MG63 (cell line): ENCODE results near the gene TBC1D14. TPM values are rescaled to one million over a fixed set of nuclear protein-coding genes. Genes with fewer than 3 reads are reported as not detected.

Source experiments
- DNase-seq: peaks from one replicate; pipeline ENCODE4 v3.0.0-alpha.2; 2020
- H3K27me3 ChIP-seq: fragments of 250-450 bp; sonication (Bioruptor Pico); 2 replicates; pipeline ENCODE4 v1.5.1; 2020; ENCODE audit warnings: mild to moderate bottlenecking, moderate library complexity
- H3K36me3 ChIP-seq: fragments of 250-450 bp; sonication (Bioruptor Pico); 2 replicates; pipeline ENCODE4 v1.5.1; 2020; ENCODE audit warnings: mild to moderate bottlenecking, moderate library complexity
- H3K4me3 ChIP-seq: fragments of 250-450 bp; sonication (Bioruptor Pico); 2 replicates; pipeline ENCODE4 v1.5.1; 2020; ENCODE audit warnings: mild to moderate bottlenecking, moderate library complexity
- H3K9me3 ChIP-seq: fragments of 250-450 bp; sonication (Bioruptor Pico); 2 replicates; pipeline ENCODE4 v1.5.1; 2020; ENCODE audit warnings: mild to moderate bottlenecking, moderate library complexity
- total RNA-seq: library from RNA; depleted of rRNA; stranded (reverse); fragments of >200 nt; shearing (Covaris generic); gene quantifications from 2 replicates; pipeline ENCODE4 v1.2.3, GENCODE V29; 2014; ENCODE audit warnings: low replicate concordance

The TBC1D14 gene
- total RNA-seq, 1 experiment from 2014 or later: 16.3 TPM

DNA sequence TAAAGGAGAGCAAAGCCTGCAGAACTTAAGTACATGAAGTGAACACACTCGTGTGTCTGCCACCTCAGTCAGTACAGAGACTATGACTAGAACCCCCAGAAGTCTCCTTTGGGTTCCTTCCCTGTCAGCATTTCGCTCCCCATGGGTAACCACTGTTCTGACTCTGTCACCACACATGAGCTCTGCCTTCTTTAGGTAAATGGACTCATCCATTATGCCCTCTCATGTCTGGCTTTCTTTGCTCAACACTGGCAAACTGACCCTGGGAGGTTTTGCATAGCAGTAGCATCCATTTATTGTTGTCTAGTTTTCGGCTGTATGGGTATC, 38.5 kb downstream of the TBC1D14 start:
- no peak for DNase-seq
- no peak overlapping the region for H3K4me3 ChIP-seq
- no peaks in the 10 kb centered on the region for H3K27me3 ChIP-seq
- H3K9me3 ChIP-seq: no peaks in the 10 kb centered on the region
- H3K36me3 ChIP-seq: no peaks in the 10 kb centered on the region

- H3K27me3 ChIP-seq: no peaks in the 10 kb centered on the region
- H3K9me3 ChIP-seq: no peaks in the 10 kb centered on the region
- no peaks in the 10 kb centered on the region for H3K36me3 ChIP-seq
- H3K4me3 ChIP-seq: no peak overlapping the region
- no peak for DNase-seq
Observed at GRCh38 chr4:6951880-6952381, 42.3 kb downstream of the TBC1D14 start.

DNA sequence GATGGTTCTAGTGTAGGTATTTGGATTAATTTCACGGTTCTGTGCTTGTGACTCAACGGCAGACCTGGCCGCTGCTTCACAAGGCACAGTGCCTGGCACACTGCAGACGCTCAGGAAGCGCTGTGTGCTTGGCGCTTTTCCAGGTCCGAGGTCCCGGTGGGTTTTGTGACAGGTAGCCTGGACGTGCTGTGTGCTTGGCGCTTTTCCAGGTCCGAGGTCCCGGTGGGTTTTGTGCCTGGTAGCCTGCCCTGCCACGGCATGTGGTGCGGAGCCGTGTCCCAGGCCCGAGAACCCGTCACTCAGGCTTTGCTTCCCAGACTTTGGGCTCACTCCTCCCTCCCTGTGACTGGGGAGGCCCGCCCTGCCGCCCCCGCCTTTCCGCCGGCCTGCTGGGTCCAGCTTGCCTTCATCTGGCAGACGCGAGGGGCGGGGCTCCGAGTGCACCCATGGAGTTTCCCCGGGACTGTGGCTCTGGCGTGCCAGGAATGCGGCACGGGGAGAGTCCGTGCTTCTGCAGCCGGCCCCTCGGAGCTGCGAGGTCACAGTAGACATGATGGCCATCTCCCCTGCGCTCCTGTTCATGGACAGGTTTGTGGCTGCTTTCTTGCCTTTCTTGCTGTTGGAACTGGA, 44.2 kb downstream of the TBC1D14 start:
- Histone ChIP-seq H3K4me3 (no peak overlapping the region), H3K9me3 (no peaks in the 10 kb centered on the region), H3K27me3 (no peaks in the 10 kb centered on the region), H3K36me3 (no peaks in the 10 kb centered on the region)
- no peak for DNase-seq

- no peaks in the 10 kb centered on the region for H3K9me3 ChIP-seq
- no peaks in the 10 kb centered on the region for H3K27me3 ChIP-seq
- DNase-seq: no peak
Observed at GRCh38 chr4:6955261-6955911, 45.8 kb downstream of the TBC1D14 start.

DNA sequence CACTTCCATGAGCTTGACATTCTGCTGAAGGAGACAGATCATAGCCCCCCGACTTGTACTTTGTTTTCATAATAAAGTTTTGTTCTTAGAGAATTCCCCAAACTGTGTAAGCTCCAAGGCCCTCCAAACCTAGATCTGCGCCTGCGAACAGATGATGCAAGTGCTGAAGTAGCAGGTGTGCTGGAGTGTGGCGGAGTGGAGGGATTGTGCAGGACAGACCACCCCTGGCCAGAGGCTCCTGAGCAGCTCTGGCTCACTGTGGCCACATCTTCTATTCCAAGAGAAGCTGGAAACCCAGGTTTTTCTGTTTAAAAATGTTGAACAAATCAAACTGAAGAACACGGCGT, 46.4 kb downstream of the TBC1D14 start:
- Histone ChIP-seq H3K36me3 (no peaks in the 10 kb centered on the region), H3K9me3 (no peaks in the 10 kb centered on the region), H3K4me3 (no peak overlapping the region), H3K27me3 (no peaks in the 10 kb centered on the region)
- DNase-seq: no peak

More at GRCh38 chr4:6955261-6955911, 45.8 kb downstream of the TBC1D14 start:
- H3K36me3 ChIP-seq: no peaks in the 10 kb centered on the region
- H3K4me3 ChIP-seq: no peak overlapping the region

- Histone ChIP-seq H3K36me3 (no peaks in the 10 kb centered on the region), H3K4me3 (no peak overlapping the region), H3K9me3 (no peaks in the 10 kb centered on the region), H3K27me3 (no peaks in the 10 kb centered on the region)
- DNase-seq: no peak
Observed at GRCh38 chr4:6956434-6957147, 47.0 kb downstream of the TBC1D14 start.

- Histone ChIP-seq H3K27me3 (no peaks in the 10 kb centered on the region), H3K36me3 (no peaks in the 10 kb centered on the region)
- DNase-seq: no peak
Observed at GRCh38 chr4:6957148-6957520, 47.5 kb downstream of the TBC1D14 start.

GRCh38 chr4:6957994-6958393, 48.4 kb downstream of the TBC1D14 start:
- Histone ChIP-seq H3K36me3 (no peaks in the 10 kb centered on the region), H3K27me3 (no peaks in the 10 kb centered on the region), H3K4me3 (no peak overlapping the region), H3K9me3 (no peaks in the 10 kb centered on the region)
- DNase-seq: no peak

More at GRCh38 chr4:6957148-6957520, 47.5 kb downstream of the TBC1D14 start:
- Histone ChIP-seq H3K4me3 (no peak overlapping the region), H3K9me3 (no peaks in the 10 kb centered on the region)

GRCh38 chr4:6959261-6959660, 49.6 kb downstream of the TBC1D14 start:
- Histone ChIP-seq H3K36me3 (no peaks in the 10 kb centered on the region), H3K4me3 (no peak overlapping the region), H3K27me3 (no peaks in the 10 kb centered on the region), H3K9me3 (no peaks in the 10 kb centered on the region)
- no peak for DNase-seq

GRCh38 chr4:6960154-6960553, 50.5 kb downstream of the TBC1D14 start:
- Histone ChIP-seq H3K4me3 (no peak overlapping the region), H3K27me3 (no peaks in the 10 kb centered on the region), H3K36me3 (no peaks in the 10 kb centered on the region), H3K9me3 (no peaks in the 10 kb centered on the region)
- DNase-seq: no peak

DNA sequence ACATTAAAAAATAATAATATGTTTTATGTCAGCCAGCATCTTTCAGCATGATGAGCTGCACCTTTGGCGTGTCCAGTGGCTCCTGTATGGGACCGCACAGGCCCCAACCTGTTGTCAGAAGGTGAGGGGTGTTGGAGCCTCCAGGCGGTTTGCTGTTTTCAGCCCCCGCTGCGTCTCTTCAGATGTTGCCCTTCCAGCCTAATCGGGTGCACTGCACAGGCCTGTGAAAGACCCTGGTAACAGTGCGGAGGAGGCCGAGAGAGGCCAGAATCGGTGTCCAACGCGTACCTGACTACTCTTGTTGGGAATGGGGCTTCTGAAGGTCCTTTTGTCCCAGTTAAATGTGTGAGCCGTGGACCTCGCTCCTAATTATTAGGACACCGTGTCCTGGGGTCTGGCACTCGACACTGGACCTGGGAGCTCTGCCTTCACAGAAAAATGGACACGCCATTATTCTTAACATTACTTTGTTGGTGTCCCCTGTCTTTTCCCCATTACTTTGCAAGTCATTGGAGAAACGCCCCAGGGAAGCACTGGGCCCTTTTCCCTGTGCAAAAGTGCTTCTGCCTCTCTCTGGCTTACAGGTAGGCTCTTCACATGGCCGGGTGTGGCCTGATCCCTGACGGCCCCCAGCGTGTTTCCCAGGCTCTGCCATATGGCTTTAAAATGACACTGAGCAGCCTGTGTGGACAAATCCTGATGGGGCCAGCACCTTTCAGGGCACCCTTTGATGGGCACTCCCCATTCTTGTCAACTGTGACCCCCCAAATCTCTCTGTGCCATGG, 51.2 kb downstream of the TBC1D14 start:
- no peak for DNase-seq
- H3K4me3 ChIP-seq: no peak overlapping the region
- H3K27me3 ChIP-seq: no peaks in the 10 kb centered on the region
- H3K9me3 ChIP-seq: no peaks in the 10 kb centered on the region
- H3K36me3 ChIP-seq: no peaks in the 10 kb centered on the region

DNA sequence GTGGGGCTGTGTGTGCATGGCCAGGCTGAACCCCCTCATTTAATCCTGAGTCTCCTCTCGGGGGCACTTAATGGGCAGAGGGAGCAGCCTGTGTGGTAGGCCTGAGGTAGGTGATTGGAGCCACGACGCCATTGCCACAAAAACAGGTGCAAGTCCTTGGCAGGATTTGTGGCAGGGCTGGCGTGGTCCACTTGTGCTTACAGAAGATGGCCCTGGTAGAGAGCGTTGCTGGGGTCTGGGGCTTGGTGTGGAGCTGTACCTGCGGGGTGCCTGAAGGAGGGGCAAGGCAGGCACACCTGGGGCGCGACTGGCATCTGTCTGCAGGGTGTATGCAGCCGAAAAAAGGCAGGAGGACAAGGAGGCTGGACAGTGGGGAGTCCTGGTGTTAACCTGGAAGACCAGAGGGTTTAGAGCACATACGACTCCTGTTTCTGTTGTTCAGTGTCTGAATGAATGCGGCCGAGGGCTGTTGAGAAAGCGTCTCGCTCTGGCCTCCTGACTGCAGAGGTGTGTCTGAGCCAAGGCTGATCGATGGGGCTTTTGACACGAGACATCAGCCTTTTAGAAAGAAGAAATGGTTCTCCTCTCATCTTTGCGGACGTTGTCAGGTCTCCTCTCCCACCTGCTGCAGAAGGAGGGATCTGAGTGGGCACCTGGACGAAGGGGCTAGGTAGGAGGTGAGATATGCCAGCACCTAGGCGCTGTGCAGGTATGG, 52.0 kb downstream of the TBC1D14 start:
- Histone ChIP-seq H3K36me3 (no peaks in the 10 kb centered on the region), H3K27me3 (no peaks in the 10 kb centered on the region)
- DNase-seq: no peak

DNA sequence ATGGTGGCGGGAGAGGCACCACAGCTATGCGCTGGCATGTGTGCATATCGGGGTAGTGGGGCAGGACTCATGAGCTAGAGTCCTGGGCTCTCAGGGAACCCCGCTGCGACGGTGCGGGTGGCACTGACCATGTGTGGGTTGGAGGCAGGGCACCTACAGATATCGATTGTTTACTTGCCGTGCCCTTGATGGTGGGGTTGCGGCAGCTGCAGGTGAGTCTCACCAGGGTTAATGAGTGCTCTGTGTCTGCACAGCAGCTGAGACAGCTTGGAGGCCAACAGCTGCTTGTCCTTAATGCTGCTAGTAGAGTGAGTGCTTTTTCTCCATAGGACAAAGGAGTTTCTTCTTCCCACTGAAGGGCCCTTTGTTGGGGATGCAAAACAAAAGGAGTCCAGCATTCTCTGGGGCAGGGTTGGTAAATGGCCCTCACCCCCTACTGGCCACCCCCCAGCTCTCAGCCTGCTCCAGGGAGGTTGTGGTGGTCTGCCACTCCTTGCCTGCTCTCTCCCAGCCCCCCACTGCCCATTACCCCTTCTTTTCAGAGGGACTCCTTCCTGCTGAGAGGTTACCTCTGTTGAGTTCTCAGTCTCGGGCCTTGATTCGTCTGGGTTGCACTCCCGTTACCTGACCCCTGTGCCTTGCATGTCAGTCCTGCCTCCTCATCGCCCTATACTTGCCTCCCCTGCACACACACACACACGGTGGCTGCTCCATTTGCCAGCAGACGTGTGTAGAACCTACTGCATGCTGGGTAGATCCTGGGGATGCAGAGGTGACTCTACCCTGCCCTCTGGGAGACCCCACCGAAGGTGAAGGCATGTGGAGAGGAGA, 52.8 kb downstream of the TBC1D14 start:
- Histone ChIP-seq H3K4me3 (no peak overlapping the region), H3K9me3 (no peaks in the 10 kb centered on the region), H3K27me3 (no peaks in the 10 kb centered on the region), H3K36me3 (no peaks in the 10 kb centered on the region)
- no peak for DNase-seq

More for the DNA sequence above, 52.0 kb downstream of the TBC1D14 start:
- no peaks in the 10 kb centered on the region for H3K9me3 ChIP-seq
- no peak overlapping the region for H3K4me3 ChIP-seq

- no peak overlapping the region for H3K4me3 ChIP-seq
- DNase-seq: no peak
- H3K9me3 ChIP-seq: no peaks in the 10 kb centered on the region
- H3K36me3 ChIP-seq: no peaks in the 10 kb centered on the region
- no peaks in the 10 kb centered on the region for H3K27me3 ChIP-seq
Observed at GRCh38 chr4:6963139-6963611, 53.5 kb downstream of the TBC1D14 start.

DNA sequence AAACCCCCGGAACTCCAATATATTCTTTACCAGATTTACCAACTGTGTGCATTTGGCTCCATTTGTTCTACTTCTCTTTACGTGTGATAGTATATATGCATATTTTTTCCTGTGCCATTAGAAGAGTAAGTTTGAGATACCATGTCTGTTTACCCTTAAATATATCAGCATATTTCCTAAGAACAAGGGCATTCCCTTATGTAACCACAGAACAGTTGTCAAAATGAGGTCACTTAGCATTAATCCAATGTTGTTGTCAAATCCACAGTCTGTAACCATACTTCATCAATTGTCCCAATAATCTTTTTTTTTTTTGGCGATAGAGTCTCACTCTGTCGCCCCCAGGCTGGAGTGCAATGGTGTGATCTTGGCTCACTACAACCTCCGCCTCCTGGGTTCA, 55.2 kb downstream of the TBC1D14 start:
- Histone ChIP-seq H3K36me3 (no peaks in the 10 kb centered on the region), H3K4me3 (no peak overlapping the region), H3K9me3 (no peaks in the 10 kb centered on the region), H3K27me3 (no peaks in the 10 kb centered on the region)
- DNase-seq: no peak

GRCh38 chr4:6965329-6965728, 55.7 kb downstream of the TBC1D14 start:
- no peaks in the 10 kb centered on the region for H3K27me3 ChIP-seq
- no peak for DNase-seq
- no peaks in the 10 kb centered on the region for H3K36me3 ChIP-seq
- H3K9me3 ChIP-seq: no peaks in the 10 kb centered on the region
- no peak overlapping the region for H3K4me3 ChIP-seq
